HCT116 (cell line): Measurements from ENCODE around the gene SRCAP.

Experiments used
- CEBPB ChIP-seq: IDR thresholded peaks from 2 replicates; pipeline ENCODE4 v1.6.1; 2012; ENCODE audit warnings: low read depth
- CTCF ChIP-seq, 3 experiments: fragments of 200-600 bp in 1 of 3; sonication (generic) in 1 of 3; IDR thresholded peaks in 2 of 3; conservative IDR thresholded peaks in 1 of 3; 2 replicates each; pipeline ENCODE4 v1.5.1; 2012 to 2017; ENCODE audit warnings: low read depth in 2 of 3, low read length in 2 of 3, antibody characterized with exemption in 1 of 3, borderline replicate concordance in 1 of 3, control low read depth in 1 of 3, mild to moderate bottlenecking in 1 of 3, mixed read lengths in 1 of 3, mixed run types in 1 of 3, moderate library complexity in 1 of 3; ENCODE audit not compliant: insufficient read depth in 1 of 3
- ELF1 ChIP-seq: IDR thresholded peaks from 2 replicates; pipeline ENCODE4 v1.6.1; 2012; ENCODE audit warnings: low read depth, borderline replicate concordance
- POLR2AphosphoS5 ChIP-seq: IDR thresholded peaks from 2 replicates; pipeline ENCODE4 v1.6.1; 2011; ENCODE audit warnings: mild to moderate bottlenecking, low read depth, low read length, moderate library complexity
- SIN3A ChIP-seq: IDR thresholded peaks from 2 replicates; pipeline ENCODE4 v1.6.1; 2012; ENCODE audit warnings: low read depth
- YY1 ChIP-seq: IDR thresholded peaks from 2 replicates; pipeline ENCODE4 v1.6.1; 2011; ENCODE audit warnings: low read length, low read depth, moderate library complexity, mild to moderate bottlenecking; ENCODE audit not compliant: insufficient replicate concordance; ENCODE audit errors: extremely low read depth

- TF ChIP-seq CTCF (IDR thresholded peaks at IDR 0.05 in 2 of 3, conservative IDR thresholded peaks at IDR 0.05 in 1 of 3; ENCODE audit: borderline replicate concordance in 1 of 3, insufficient read depth in 1 of 3, low read depth in 2 of 3, low read length in 2 of 3) = no peak
- no peak for TF ChIP-seq ELF1
- TF ChIP-seq SIN3A = no peak
- no peak for TF ChIP-seq CEBPB
- no peak for TF ChIP-seq YY1
- TF ChIP-seq POLR2AphosphoS5 = no peak
These were observed 20.9 kb upstream of the SRCAP start for GRCh38 chr16:30677931-30678585.
